ENCODE results near the gene HS3ST4.

The HS3ST4 gene

DNA sequence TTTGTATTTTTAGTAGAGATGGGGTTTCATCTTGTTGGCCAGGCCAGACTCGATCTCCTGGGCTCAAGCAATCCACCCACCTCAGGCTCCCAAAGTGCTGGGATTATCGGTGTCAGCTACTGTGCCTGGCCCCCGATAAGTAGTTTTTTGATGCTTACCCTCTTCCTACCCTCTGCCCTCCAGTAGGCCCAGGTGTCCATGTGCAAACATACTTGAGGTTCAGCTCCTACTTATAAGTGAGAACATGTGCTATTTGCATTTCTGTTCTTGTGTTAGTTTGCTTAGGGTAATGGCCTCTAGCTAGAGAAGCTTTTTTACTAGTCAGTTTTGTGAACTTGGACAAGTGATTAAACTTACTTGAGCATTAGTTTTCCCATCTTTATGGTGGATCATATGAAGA is 136.8 kb downstream of the HS3ST4 start:
- DNase-seq = no peak

- no peak for DNase-seq
Measured at GRCh38 chr16:25832291-25832690, 140.5 kb downstream of the HS3ST4 start.

- DNase-seq = no peak
Measured at GRCh38 chr16:25834101-25834500, 142.3 kb downstream of the HS3ST4 start.

DNA sequence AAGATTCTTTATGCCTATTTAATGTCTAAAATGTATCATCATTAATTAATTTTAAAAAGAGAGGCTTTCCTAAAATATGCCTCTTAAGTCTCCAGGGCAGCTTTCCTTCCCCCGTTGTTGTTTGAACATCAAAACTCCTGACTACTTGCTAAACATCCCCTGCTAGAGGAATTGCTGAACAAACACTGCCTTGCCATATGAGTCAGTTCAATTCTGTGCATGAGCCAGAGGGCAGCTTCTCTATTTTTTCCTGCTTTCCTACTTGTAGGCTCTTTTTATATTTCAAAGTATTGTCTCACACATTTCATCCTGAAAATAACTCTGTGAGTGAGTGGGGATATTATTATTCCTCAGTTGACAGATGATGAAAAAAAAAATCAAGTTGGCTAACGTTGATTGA is 143.4 kb downstream of the HS3ST4 start:
- DNase-seq = no peak

- DNase-seq = peak; percentile 74
Measured at GRCh38 chr16:25838724-25839186, 147.0 kb downstream of the HS3ST4 start.

DNA sequence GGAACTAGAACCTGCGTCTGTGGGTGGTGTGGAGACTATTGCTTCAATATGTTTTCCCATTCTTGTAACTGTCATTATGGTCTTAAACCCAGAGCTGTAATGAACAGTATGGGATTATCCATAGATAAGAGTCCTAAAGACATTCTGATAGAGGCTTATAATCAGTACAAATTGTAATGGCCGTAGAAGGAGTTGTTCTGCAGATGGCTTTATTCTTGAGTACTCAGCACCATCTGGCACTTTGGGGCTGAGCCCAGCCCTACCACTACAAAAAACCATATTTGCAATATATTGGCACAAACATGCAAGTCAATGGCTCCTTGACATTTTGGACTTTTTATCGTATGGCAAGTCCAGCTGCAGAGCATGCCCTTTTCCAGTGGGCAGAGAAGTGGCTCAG is 150.0 kb downstream of the HS3ST4 start:
- DNase-seq = no peak

DNA sequence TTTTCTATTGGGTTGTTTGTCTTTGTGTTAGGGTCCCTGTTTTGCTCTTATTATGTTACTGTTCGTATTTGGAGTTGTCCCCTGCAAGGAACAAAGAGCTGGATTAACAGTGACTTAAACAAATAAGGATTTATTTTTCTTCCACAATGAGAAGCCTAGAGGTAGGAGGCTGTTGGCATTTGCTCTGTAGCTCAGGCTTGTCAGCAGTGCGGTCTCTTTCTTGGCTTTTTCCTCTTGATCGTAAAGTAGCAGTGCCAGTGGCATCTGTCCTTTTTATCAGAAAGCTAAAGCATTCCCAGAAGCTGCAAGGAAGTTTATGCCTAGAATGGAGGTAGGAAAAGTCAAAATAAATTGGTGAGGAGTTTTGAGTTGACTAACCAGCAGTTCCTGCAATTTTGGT is 154.1 kb downstream of the HS3ST4 start:
- no peak for DNase-seq

DNA sequence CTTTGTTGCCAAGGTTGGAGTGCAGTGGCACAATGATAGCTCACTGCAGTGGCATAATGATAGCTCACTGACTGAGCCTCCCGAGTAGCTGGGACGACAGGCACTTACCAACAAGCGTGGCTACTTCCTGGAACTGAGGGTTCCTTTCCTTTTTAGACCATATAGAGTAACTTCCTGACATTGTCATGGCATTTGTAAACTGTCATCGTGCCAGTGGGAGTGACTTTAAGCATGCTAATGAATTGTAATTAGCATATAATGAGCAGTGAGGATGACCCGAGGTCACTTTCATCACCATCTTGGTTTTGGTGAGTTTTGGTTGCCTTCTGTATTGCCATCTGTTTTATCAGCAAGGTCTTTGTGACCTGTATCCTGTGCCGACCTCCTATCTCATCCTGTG is 162.4 kb downstream of the HS3ST4 start:
- DNase-seq = no peak

DNA sequence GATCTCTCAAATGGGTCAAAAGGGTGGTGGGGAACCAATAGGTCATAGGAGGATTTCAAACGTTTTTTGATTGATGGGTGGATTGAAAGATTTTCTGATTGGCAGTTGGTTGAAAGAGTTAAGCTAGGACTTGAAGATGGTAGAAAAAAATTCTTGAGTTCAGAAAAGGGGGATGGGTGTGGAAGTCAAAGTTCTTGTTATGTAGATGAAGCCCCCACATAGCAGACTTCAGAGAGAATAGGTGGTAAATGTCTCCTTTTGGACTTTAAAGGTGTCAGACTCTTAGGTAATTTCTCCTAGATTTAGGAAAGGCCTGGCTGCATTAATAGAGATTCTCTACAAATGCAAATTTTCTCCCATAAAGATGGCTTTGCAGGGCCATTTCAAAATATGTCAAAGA is 163.3 kb downstream of the HS3ST4 start:
- DNase-seq = no peak

DNA sequence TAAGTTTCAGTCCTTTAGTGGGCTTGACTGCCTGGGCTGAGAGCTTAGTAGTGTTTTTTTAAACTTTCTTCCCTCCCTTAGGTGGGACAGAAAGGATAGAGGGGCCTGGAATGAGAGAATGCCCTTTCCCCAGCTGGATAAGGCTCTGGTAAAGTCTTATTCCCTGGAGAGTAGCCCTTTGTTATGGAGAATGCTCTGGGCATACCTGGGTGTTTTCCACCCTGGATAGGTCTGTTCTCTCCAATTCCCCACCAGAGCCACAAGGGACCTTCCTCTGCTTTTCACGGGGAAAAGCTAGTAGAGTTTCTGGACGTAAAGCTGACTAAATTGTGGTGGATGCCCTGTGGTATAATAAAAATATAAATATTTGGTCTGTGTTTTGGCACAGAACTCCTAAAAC is 164.1 kb downstream of the HS3ST4 start:
- no peak for DNase-seq

DNA sequence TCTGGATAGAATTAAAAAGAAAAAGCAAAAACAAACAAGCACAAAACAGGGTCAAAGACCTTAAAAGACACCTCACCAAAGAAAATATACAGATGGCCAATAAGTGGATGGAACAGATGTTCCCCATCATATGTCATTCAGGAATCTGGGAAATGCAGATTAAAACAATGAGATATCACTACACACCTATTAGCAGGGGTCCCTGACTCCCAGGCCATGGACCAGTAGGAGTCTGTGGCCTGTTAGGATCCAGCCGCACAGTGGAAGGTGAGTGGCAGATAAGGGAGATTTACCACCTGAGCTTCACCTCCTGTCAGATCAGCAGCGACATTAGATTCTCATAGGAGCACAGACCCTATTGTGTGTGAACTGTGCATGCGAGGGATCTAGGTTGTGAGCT is 167.9 kb downstream of the HS3ST4 start:
- no peak for DNase-seq

- no peak for DNase-seq
Measured at GRCh38 chr16:25867041-25867440, 175.3 kb downstream of the HS3ST4 start.

GRCh38 chr16:25868106-25868505 is 176.3 kb downstream of the HS3ST4 start:
- no peak for DNase-seq

DNA sequence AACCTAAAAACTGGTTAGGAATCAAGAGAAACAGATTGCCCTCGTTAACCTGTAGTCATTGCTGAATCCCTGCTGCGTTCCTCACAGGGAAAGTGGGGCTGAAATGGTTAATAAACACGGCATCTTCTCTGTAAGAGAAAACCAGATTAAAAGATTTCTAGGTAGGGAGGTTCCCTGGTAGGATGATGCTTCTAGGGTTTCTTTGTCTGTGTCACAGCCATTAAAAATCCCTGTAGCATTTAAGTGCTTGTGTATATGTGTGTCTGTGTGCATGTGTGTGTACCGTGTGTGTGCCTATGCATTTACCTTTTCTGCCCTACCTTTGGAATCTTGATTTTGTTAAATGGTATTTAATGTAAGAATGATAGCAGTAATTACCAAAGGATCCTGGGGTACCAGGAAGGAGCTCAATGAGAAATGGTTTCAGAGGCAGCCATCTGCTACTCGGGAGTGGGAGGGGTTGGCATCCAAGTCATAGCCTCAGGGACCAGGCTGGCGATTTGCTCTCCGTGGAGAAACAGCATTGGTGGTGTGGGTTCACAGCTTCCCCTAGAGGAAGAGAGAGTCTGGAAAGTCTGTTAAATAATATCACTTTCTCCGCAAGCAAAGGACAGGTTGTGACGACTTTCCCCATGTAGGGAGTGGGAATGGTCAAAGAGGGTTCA is 177.1 kb downstream of the HS3ST4 start:
- no peak for DNase-seq

GRCh38 chr16:25872369-25873070 is 180.8 kb downstream of the HS3ST4 start:
- no peak for DNase-seq

DNA sequence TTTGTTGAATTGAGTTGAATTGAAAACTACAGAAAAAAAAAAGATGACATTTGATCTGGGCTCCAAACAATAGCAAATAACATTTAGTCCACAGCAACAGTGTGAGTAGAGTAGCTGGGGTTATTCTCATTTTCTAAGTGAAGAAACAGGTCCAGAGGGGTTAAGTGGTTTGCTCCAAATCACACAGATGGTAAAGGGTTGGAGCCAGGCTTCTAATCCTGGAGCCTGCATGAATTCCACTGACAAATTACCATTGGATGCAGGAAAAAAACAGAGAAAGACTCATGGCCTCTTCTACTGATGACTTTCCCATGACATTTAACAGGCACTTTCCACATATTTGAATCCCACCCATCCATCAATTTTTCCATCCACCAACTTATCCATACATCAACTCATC is 182.4 kb downstream of the HS3ST4 start:
- DNase-seq = no peak

GRCh38 chr16:25875956-25876598 is 184.3 kb downstream of the HS3ST4 start:
- DNase-seq = no peak

GRCh38 chr16:25877103-25877502 is 185.3 kb downstream of the HS3ST4 start:
- no peak for DNase-seq

DNA sequence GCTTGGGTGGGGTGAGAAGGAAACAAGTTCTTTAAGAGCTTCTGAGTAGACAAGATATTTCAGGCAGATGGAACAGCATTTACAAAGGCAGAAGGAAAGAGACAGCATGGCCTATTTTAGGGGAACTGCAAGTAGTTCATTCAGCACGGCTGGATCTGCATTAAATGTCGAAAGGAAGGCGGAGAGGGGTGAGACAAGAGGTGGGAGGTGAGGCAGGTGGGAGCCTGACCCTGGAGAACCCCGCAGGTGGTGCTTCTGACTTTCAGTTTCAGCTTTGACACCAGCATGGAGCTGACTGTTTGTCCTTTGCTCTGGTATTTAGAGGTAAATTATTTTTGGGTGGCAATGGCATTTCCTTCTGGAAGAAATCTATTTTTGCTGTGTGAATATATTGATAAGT is 194.8 kb downstream of the HS3ST4 start:
- DNase-seq = no peak

DNA sequence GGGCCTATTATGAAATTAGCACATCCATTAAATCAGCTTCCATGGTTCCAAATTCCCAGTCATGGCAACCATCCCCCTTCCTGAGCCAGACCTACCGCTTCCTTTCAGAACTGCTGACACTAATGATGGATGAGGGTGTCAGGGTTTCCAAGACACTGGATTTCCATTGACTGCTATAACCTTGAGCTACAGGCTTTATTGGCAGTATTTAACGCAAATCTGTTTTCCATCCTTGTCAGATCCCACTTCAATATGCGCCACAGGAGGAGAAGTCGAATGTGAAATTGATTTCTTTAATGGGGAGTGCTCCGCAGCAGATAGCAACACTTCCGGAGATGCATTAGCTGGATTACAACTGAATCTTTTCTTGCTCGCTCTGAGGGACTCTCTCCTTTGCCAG is 197.1 kb downstream of the HS3ST4 start:
- no peak for DNase-seq

DNA sequence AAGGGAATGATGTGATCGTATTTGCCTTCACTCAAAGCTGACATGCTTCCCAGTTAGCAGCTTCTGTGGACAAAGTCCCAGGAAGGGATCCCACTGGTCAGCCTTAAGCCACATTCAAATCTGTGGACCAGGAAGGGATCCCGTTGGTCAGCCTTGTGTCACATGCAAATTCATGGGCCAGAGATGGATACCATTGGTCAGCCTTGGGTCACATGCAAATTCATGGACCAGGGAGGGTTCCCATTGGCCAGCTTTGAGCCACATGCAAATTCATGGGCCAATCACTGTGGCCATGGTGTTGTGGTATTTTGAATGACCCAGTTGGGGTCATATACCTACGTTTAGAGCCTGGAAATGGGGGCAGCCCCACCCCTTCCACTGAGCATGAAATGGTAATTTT is 201.6 kb downstream of the HS3ST4 start:
- no peak for DNase-seq

DNA sequence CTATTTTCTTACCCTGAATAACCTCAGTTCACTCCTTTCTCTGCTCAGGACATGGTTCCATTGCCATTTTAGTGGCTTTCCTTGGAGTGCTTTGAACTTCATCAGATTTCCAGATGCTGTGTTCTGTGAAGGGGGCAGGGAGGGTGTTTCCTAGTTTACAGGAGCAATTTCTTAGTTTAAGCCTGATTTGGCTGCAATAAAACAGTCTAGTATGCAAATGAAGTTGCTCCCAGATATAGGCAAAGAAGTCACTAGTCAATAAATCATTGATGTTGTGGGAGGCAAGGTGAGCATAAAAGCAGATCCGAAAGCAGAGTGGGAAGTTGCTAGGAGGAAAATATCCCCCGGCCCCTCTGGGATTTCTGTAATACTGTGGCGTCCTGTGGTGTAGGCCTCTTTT is 202.3 kb downstream of the HS3ST4 start:
- DNase-seq = no peak

- no peak for DNase-seq
Measured at GRCh38 chr16:25895380-25895779, 203.6 kb downstream of the HS3ST4 start.

GRCh38 chr16:25896411-25896810 is 204.7 kb downstream of the HS3ST4 start:
- DNase-seq = no peak

Measured in OCI-M1 (cell line).